GM18907 (cell line): ENCODE results near the gene HTR2A.

Experiments used
- ATAC-seq: cut with Tn5 transposase; IDR thresholded peaks from one replicate; pipeline ENCODE4 v1.9.1; 2021; ENCODE audit warnings: mild to moderate bottlenecking, moderate library complexity; ENCODE audit not compliant: unreplicated experiment

Gene HTR2A

GRCh38 chr13:46896341-46897137, at the start of gene HTR2A:
TSS of gene HTR2A (minus strand) at chr13:46897053. CDS start at chr13:46895906, 1,147 bp downstream.
- ATAC-seq = no peak

- ATAC-seq = no peak
These were observed 39.7 kb upstream of the HTR2A start for GRCh38 chr13:46936525-46936924.

- ATAC-seq = no peak
These were observed 37.9 kb upstream of the HTR2A start for GRCh38 chr13:46934749-46935148.

- no peak for ATAC-seq
These were observed 30.2 kb upstream of the HTR2A start for GRCh38 chr13:46926916-46927590.

GRCh38 chr13:46925486-46925885, 28.6 kb upstream of the HTR2A start:
- ATAC-seq = no peak

- ATAC-seq = no peak
These were observed 17.5 kb upstream of the HTR2A start for GRCh38 chr13:46914341-46914740.

GRCh38 chr13:46913757-46914156, 16.9 kb upstream of the HTR2A start:
- ATAC-seq = no peak

- no peak for ATAC-seq
These were observed 12.2 kb upstream of the HTR2A start for GRCh38 chr13:46909042-46909441.

GRCh38 chr13:46908501-46908900, 11.6 kb upstream of the HTR2A start:
- no peak for ATAC-seq

GRCh38 chr13:46906405-46906804, 9.6 kb upstream of the HTR2A start:
- no peak for ATAC-seq

- ATAC-seq = no peak
These were observed 8.4 kb upstream of the HTR2A start for GRCh38 chr13:46905249-46905648.

GRCh38 chr13:46903748-46904147, 6.9 kb upstream of the HTR2A start:
- ATAC-seq = no peak

- no peak for ATAC-seq
These were observed 4.9 kb upstream of the HTR2A start for GRCh38 chr13:46901721-46902120.

- no peak for ATAC-seq
These were observed 2.9 kb upstream of the HTR2A start for GRCh38 chr13:46899801-46900200.

- ATAC-seq = no peak
These were observed 1.5 kb downstream of the HTR2A start for GRCh38 chr13:46895381-46895780.

- no peak for ATAC-seq
These were observed 2.3 kb downstream of the HTR2A start for GRCh38 chr13:46894568-46894967.

GRCh38 chr13:46893798-46894560, 2.9 kb downstream of the HTR2A start:
- peak; percentile 86 for ATAC-seq

- ATAC-seq = no peak
These were observed 3.6 kb downstream of the HTR2A start for GRCh38 chr13:46893221-46893740.

GRCh38 chr13:46885018-46885417, 11.8 kb downstream of the HTR2A start:
- no peak for ATAC-seq

- no peak for ATAC-seq
These were observed 12.3 kb downstream of the HTR2A start for GRCh38 chr13:46884531-46884930.

GRCh38 chr13:46881621-46882020, 15.2 kb downstream of the HTR2A start:
- ATAC-seq = no peak
